HepG2 (cell line): ENCODE measurements around the gene HLCS. TPM values are rescaled to one million over a fixed set of nuclear protein-coding genes. Genes with fewer than 3 reads are reported as not detected.

ENCODE experiments used
- ATAC-seq: fragments of 200-7000 bp; cut with Tn5 transposase; 3 replicates; pipeline ENCODE4 v1.9.1; 2020; ENCODE audit warnings: mild to moderate bottlenecking, moderate library complexity
- BruUV-seq: library from RNA; stranded (reverse); fragments of 400-500 nt; replicated peaks from 2 replicates; lab custom pipeline; 2021; lab: Mats Ljungman, UMichigan
- CTCF ChIA-PET: fragments of 300-600 bp; formaldehyde crosslinking; extraction: SDS; loops from one replicate; lab custom pipeline; 2021; ENCODE audit warnings: low total read pairs, inconsistent platforms, low intra/inter-chr PET ratio; lab: Yijun Ruan, JAX
- POLR2A ChIA-PET: fragments of 350-600 bp; sonication (Branson Sonifier 250); formaldehyde crosslinking; loops from one replicate; lab custom pipeline; 2020; ENCODE audit warnings: antibody characterized with exemption, inconsistent platforms; lab: Yijun Ruan, JAX
- DNase-seq: peaks from one replicate; pipeline ENCODE4 v3.0.0-alpha.2; 2015; ENCODE audit warnings: low spot score
- FAIRE-seq: peaks from 3 replicates; lab custom pipeline; 2011; peaks lifted over from hg19 to GRCh38; lab: Jason Lieb, UNC
- H2AFZ ChIP-seq: one replicate; pipeline ENCODE4 v1.6.1; 2011; ENCODE audit warnings: low read length, inconsistent platforms
- H3K27ac ChIP-seq: fragments of 300-600 bp; 3 replicates; pipeline ENCODE4 v1.8.0; 2011; ENCODE audit warnings: mixed run types, mild to moderate bottlenecking, mixed read lengths, low read length, inconsistent platforms; ENCODE audit not compliant: insufficient read depth; ENCODE audit errors: extremely low read length
- H3K27me3 ChIP-seq, 2 experiments: fragments of 200-600 bp in 1 of 2; 2 replicates in 1 of 2; 3 replicates in 1 of 2; pipeline versions ENCODE4 v1.6.0 to v1.8.0; 2011; ENCODE audit warnings: low read length in 2 of 2, mild to moderate bottlenecking in 2 of 2, moderate library complexity in 2 of 2, inconsistent platforms in 1 of 2; ENCODE audit not compliant: insufficient read depth in 2 of 2, control insufficient read depth in 1 of 2
- H3K36me3 ChIP-seq, 2 experiments: fragments of 200-600 bp in 1 of 2; replicated peaks in 1 of 2; 2 replicates in 1 of 2; 3 replicates in 1 of 2; pipeline versions ENCODE4 v1.5.1 to v1.8.0; 2011; ENCODE audit warnings: low read length in 2 of 2, inconsistent platforms in 1 of 2; ENCODE audit not compliant: insufficient read depth in 2 of 2, control insufficient read depth in 1 of 2
- H3K4me1 ChIP-seq: 2 replicates; pipeline ENCODE4 v1.5.1; 2012; ENCODE audit warnings: low read length, inconsistent platforms; ENCODE audit not compliant: insufficient read depth
- H3K4me2 ChIP-seq: 2 replicates; pipeline ENCODE4 v1.6.0; 2011; ENCODE audit warnings: low read depth, low read length, inconsistent platforms
- H3K4me3 ChIP-seq, 3 experiments: fragments of 200-600 bp in 1 of 3; sonication (generic), shearing (Covaris generic) in 1 of 3; replicated peaks in 1 of 3; 2 replicates each; pipeline ENCODE4 v1.5.1; 2011 to 2016; ENCODE audit warnings: low read length in 3 of 3, inconsistent platforms in 2 of 3, low read depth in 2 of 3, mild to moderate bottlenecking in 2 of 3, control low read depth in 1 of 3, mixed read lengths in 1 of 3; ENCODE audit not compliant: insufficient read depth in 1 of 3
- H3K79me2 ChIP-seq: one replicate; pipeline ENCODE4 v1.6.1; 2011; ENCODE audit warnings: low read length, inconsistent platforms; ENCODE audit not compliant: insufficient read depth
- H3K9ac ChIP-seq: 2 replicates; pipeline ENCODE4 v1.6.0; 2011; ENCODE audit warnings: mild to moderate bottlenecking, low read depth, low read length, inconsistent platforms; ENCODE audit not compliant: insufficient read depth
- H3K9me3 ChIP-seq: 2 replicates; pipeline ENCODE4 v1.5.1; 2012; ENCODE audit warnings: mild to moderate bottlenecking, low read length
- H4K20me1 ChIP-seq: 2 replicates; pipeline ENCODE4 v1.6.0; 2011; ENCODE audit warnings: inconsistent platforms, mild to moderate bottlenecking, low read length, moderate library complexity; ENCODE audit not compliant: insufficient read depth
- FOXA1 ChIP-seq, 2 experiments: fragments of 450-650 bp in 1 of 2; sonication (generic) in 1 of 2; formaldehyde crosslinking in 1 of 2; IDR thresholded peaks; 2 replicates each; pipeline versions ENCODE4 v1.4.0 to v1.6.1; 2016 to 2020; ENCODE audit warnings: missing genetic modification reagents in 1 of 2
- STAT5B ChIP-seq: sonication (generic); formaldehyde crosslinking; IDR thresholded peaks from 2 replicates; pipeline ENCODE4 v1.4.0; 2020; ENCODE audit warnings: missing genetic modification reagents
- ZNF264 ChIP-seq: sonication (generic); formaldehyde crosslinking; IDR thresholded peaks from 2 replicates; pipeline ENCODE4 v1.4.0; 2020; ENCODE audit warnings: missing genetic modification reagents
- ZNF329 ChIP-seq: sonication (generic); formaldehyde crosslinking; IDR thresholded peaks from 2 replicates; pipeline ENCODE4 v1.9.0; 2021; ENCODE audit warnings: low read depth, mild to moderate bottlenecking, missing genetic modification reagents
- ZNF589 ChIP-seq: sonication (generic); formaldehyde crosslinking; conservative IDR thresholded peaks from 2 replicates; pipeline ENCODE4 v1.8.0; 2022; ENCODE audit warnings: mild to moderate bottlenecking, moderate library complexity, missing genetic modification reagents
- ZNF710 ChIP-seq: sonication (generic); formaldehyde crosslinking; IDR thresholded peaks from 2 replicates; pipeline ENCODE4 v1.5.0; 2020; ENCODE audit warnings: mild to moderate bottlenecking, missing genetic modification reagents, borderline replicate concordance
- ZNF772 ChIP-seq: sonication (generic); formaldehyde crosslinking; IDR thresholded peaks from 2 replicates; pipeline ENCODE4 v1.5.0; 2020; ENCODE audit warnings: mild to moderate bottlenecking, missing genetic modification reagents
- WGBS: methylation state at CpG from one replicate; pipeline ENCODE4 v1.1.6; 2017; ENCODE audit warnings: low lambda C conversion rate; 5-methylcytosine and 5-hydroxymethylcytosine counted together
- in situ Hi-C: cut with HindIII; loops from 2 replicates; pipeline ENCODE4 v1.10.0; 2017; ENCODE audit warnings: low pct_unique_long_range_greater_than_20kb; ENCODE audit not compliant: extremely low pct_ligation_motif_present
- intact Hi-C: fragments of 100-400 bp; cut with micrococcal nuclease; formaldehyde crosslinking; loops from one replicate; pipeline ENCODE4 v1.10.0; 2022; ENCODE audit not compliant: unreplicated experiment
- polyA plus RNA-seq, 8 experiments: library from polyadenylated mRNA; depleted of rRNA in 3 of 8; stranded (reverse) in 7 of 8; unstranded in 1 of 8; fragments of >200 nt; fragmentation: Illumina TruSeq in 4 of 8; extraction: Trizol in 4 of 8; gene quantifications; 2 replicates each; pipeline versions ENCODE4 v1.2.1 to v1.2.3, GENCODE V29; 2011 to 2016; ENCODE audit warnings: low read depth in 4 of 8, missing spikeins in 1 of 8, mixed read lengths in 1 of 8; ENCODE audit not compliant: insufficient read depth in 1 of 8
- total RNA-seq, 5 experiments: library from RNA; depleted of rRNA; stranded (reverse); fragments of >200 nt; fragmentation: Illumina TruSeq; extraction: Trizol; gene quantifications; 2 replicates each; pipeline ENCODE4 v1.2.3, GENCODE V29; 2016; ENCODE audit warnings: low read depth in 1 of 5
- TF ChIP-seq, protein P1 (sequence below): sonication (generic); formaldehyde crosslinking; IDR thresholded peaks from 2 replicates; pipeline ENCODE4 v1.5.0; 2020; ENCODE audit warnings: mild to moderate bottlenecking, missing genetic modification reagents, borderline replicate concordance
- TF ChIP-seq, protein P2 (sequence below), 2 experiments: fragments of 450-650 bp in 1 of 2; sonication (generic) in 1 of 2; formaldehyde crosslinking in 1 of 2; IDR thresholded peaks; 2 replicates each; pipeline versions ENCODE4 v1.6.1 to v1.8.0; 2016 to 2022; ENCODE audit warnings: antibody characterized with exemption in 1 of 2, mild to moderate bottlenecking in 1 of 2, missing genetic modification reagents in 1 of 2

Gene HLCS
- total and polyA plus RNA-seq, 2 of the 13 experiments (the other 11 are each of a cell fraction or from before 2014, with no cell fraction given): 7.9 to 12.3 TPM

DNA sequence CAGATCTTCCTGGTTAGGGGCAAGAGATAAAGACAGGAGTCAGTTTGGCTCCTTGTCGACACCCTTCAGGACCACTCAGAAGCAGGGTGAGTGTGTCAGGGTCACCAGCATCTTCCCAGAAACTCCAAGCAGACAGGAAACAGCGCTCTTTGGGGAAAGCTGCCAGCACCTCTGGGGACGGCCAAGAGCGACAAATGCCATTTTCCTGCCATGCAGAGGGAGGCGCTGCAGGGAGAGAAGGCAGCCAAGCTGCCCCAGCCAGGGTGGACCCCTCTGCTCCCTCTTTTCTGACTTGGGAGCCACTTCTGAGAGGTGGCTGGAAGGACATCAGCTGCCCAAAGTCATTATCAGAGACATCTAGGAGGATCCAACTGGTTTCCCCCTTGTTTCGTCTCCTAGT lies 238.6 kb downstream of the HLCS start:
- intact Hi-C loops (no loop called here), in situ Hi-C loops (no loop called here)
- POLR2A ChIA-PET: no interaction called here
- no peak for ATAC-seq
- BruUV-seq: no TSS peak
- FAIRE-seq: no peak
- no peak overlapping the region for H3K27ac ChIP-seq
- H3K4me1 ChIP-seq: peaks cover 34% of the 10 kb centered on the region
- no peaks in the 10 kb centered on the region for H3K36me3 ChIP-seq
- no peaks in the 10 kb centered on the region; a peak in 2 of 5 replicates for H3K27me3 ChIP-seq
- no peaks in the 10 kb centered on the region for H4K20me1 ChIP-seq
- no peaks in the 10 kb centered on the region for H3K9me3 ChIP-seq
- CTCF ChIA-PET: no interaction called here
- H2AFZ ChIP-seq: no peak overlapping the region
- DNase-seq: no peak
- WGBS: 91% methylated on average over 6 of the region's 6 CpGs
- H3K4me2 ChIP-seq: no peak overlapping the region
- H3K9ac ChIP-seq: no peak overlapping the region
- H3K79me2 ChIP-seq: no peaks in the 10 kb centered on the region
- H3K4me3 ChIP-seq: no peak overlapping the region
- no peak for TF ChIP-seq ZNF710 (CRISPR knock-in tag)
- TF ChIP-seq, protein P1, sequence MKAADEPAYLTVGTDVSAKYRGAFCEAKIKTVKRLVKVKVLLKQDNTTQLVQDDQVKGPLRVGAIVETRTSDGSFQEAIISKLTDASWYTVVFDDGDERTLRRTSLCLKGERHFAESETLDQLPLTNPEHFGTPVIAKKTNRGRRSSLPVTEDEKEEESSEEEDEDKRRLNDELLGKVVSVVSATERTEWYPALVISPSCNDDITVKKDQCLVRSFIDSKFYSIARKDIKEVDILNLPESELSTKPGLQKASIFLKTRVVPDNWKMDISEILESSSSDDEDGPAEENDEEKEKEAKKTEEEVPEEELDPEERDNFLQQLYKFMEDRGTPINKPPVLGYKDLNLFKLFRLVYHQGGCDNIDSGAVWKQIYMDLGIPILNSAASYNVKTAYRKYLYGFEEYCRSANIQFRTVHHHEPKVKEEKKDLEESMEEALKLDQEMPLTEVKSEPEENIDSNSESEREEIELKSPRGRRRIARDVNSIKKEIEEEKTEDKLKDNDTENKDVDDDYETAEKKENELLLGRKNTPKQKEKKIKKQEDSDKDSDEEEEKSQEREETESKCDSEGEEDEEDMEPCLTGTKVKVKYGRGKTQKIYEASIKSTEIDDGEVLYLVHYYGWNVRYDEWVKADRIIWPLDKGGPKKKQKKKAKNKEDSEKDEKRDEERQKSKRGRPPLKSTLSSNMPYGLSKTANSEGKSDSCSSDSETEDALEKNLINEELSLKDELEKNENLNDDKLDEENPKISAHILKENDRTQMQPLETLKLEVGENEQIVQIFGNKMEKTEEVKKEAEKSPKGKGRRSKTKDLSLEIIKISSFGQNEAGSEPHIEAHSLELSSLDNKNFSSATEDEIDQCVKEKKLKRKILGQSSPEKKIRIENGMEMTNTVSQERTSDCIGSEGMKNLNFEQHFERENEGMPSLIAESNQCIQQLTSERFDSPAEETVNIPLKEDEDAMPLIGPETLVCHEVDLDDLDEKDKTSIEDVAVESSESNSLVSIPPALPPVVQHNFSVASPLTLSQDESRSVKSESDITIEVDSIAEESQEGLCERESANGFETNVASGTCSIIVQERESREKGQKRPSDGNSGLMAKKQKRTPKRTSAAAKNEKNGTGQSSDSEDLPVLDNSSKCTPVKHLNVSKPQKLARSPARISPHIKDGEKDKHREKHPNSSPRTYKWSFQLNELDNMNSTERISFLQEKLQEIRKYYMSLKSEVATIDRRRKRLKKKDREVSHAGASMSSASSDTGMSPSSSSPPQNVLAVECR (CRISPR knock-in tag): no peak
- TF ChIP-seq ZNF264 (CRISPR knock-in tag): no peak
- no peak for TF ChIP-seq STAT5B
- TF ChIP-seq ZNF589 (CRISPR knock-in tag): no peak
- no peak for TF ChIP-seq ZNF329 (CRISPR knock-in tag)
- TF ChIP-seq, protein P2, sequence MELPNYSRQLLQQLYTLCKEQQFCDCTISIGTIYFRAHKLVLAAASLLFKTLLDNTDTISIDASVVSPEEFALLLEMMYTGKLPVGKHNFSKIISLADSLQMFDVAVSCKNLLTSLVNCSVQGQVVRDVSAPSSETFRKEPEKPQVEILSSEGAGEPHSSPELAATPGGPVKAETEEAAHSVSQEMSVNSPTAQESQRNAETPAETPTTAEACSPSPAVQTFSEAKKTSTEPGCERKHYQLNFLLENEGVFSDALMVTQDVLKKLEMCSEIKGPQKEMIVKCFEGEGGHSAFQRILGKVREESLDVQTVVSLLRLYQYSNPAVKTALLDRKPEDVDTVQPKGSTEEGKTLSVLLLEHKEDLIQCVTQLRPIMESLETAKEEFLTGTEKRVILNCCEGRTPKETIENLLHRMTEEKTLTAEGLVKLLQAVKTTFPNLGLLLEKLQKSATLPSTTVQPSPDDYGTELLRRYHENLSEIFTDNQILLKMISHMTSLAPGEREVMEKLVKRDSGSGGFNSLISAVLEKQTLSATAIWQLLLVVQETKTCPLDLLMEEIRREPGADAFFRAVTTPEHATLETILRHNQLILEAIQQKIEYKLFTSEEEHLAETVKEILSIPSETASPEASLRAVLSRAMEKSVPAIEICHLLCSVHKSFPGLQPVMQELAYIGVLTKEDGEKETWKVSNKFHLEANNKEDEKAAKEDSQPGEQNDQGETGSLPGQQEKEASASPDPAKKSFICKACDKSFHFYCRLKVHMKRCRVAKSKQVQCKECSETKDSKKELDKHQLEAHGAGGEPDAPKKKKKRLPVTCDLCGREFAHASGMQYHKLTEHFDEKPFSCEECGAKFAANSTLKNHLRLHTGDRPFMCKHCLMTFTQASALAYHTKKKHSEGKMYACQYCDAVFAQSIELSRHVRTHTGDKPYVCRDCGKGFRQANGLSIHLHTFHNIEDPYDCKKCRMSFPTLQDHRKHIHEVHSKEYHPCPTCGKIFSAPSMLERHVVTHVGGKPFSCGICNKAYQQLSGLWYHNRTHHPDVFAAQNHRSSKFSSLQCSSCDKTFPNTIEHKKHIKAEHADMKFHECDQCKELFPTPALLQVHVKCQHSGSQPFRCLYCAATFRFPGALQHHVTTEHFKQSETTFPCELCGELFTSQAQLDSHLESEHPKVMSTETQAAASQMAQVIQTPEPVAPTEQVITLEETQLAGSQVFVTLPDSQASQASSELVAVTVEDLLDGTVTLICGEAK (IDR thresholded peaks at IDR 0.05): no peak
- TF ChIP-seq, protein P2 (CRISPR knock-in tag; IDR thresholded peaks at IDR 0.05): no peak
- no peak for TF ChIP-seq FOXA1 (IDR thresholded peaks at IDR 0.05)
- TF ChIP-seq FOXA1 (CRISPR knock-in tag; IDR thresholded peaks at IDR 0.05): no peak
- TF ChIP-seq ZNF772 (CRISPR knock-in tag): no peak
